Gastrocnemius medialis (tissue), 4 donors: Measurements from ENCODE around the gene MAGI1.

Experiments
- CTCF ChIP-seq, 5 experiments: fragments of 450-650 bp in 3 of 5; fragments of 200-600 bp in 2 of 5; sonication (generic) in 2 of 5; IDR thresholded peaks in 4 of 5; conservative IDR thresholded peaks in 1 of 5; 1 replicate in 4 of 5; 2 replicates in 1 of 5; pipeline ENCODE4 v1.5.1; 2016 to 2019; ENCODE audit warnings: antibody characterized with exemption in 5 of 5, mild to moderate bottlenecking in 3 of 5, moderate library complexity in 3 of 5
- POLR2A ChIP-seq, 2 donors: fragments of 450-650 bp; IDR thresholded peaks; one replicate each; pipeline ENCODE4 v1.6.1; 2017; ENCODE audit warnings: antibody characterized with exemption in 2 of 2, mild to moderate bottlenecking in 2 of 2, moderate library complexity in 2 of 2

GRCh38 chr3:65810302-65810701 lies 228.4 kb downstream of the MAGI1 start:
- TF ChIP-seq CTCF (IDR thresholded peaks at IDR 0.05 in 4 of 5, conservative IDR thresholded peaks at IDR 0.05 in 1 of 5) (no peak), POLR2A (IDR thresholded peaks at IDR 0.05) (no peak)
